Astrocyte of the spinal cord (primary cell): ENCODE data around the gene EXOC8.
"Not testable (repeated sequence)": the region's sequence is repeated elsewhere in the genome, so short reads cannot be mapped to it uniquely, and the experiment has no call there.

Experiments used
- DNase-seq: peaks from one replicate; pipeline ENCODE4 v3.0.0; 2011; ENCODE audit warnings: low read depth, low spot score
- H3K4me3 ChIP-seq: 2 replicates; pipeline ENCODE4 v1.5.1; 2011; ENCODE audit warnings: low read depth, mild to moderate bottlenecking, low read length, moderate library complexity
- in situ Hi-C: cut with HindIII; loops from 2 replicates; pipeline ENCODE4 v1.10.0; 2017; ENCODE audit warnings: low sequenced_read_pairs
- TF ChIP-seq, protein P1 (sequence below): IDR thresholded peaks from 2 replicates; pipeline ENCODE4 v1.5.1; 2012; ENCODE audit warnings: low read depth, mild to moderate bottlenecking, low read length, inconsistent platforms

EXOC8 gene

DNA sequence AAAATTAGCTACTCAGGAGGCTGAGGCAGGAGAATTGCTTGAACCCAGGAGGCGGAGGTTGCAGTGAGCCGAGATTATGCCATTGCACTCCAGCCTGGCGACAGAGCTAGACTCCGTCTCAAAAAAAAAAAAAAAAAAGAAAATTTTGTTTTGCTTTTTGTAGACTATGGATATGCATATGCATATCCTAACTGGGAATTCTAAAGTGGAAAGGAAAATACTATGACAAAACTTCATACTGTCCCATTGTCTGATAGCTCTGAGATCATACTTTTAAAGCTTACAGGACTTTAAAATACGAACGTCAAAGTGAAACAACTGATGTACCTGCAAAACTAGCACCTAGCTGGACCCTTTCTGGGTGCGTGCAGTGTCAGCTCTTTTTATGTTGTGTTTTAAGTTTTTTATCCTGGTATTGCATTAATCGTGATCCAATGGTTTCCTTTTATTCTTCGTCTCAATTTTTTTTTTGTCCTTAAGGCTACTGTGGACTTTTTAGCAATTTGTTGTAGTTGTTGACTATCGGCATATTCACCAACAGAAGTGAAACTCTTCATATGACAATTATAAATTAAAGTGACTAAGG is 19.6 kb upstream of the EXOC8 start:
- H3K4me3 ChIP-seq, result no peak overlapping the region
- in situ Hi-C loops, result no loop called here
- no peak for DNase-seq
- TF ChIP-seq, protein P1, sequence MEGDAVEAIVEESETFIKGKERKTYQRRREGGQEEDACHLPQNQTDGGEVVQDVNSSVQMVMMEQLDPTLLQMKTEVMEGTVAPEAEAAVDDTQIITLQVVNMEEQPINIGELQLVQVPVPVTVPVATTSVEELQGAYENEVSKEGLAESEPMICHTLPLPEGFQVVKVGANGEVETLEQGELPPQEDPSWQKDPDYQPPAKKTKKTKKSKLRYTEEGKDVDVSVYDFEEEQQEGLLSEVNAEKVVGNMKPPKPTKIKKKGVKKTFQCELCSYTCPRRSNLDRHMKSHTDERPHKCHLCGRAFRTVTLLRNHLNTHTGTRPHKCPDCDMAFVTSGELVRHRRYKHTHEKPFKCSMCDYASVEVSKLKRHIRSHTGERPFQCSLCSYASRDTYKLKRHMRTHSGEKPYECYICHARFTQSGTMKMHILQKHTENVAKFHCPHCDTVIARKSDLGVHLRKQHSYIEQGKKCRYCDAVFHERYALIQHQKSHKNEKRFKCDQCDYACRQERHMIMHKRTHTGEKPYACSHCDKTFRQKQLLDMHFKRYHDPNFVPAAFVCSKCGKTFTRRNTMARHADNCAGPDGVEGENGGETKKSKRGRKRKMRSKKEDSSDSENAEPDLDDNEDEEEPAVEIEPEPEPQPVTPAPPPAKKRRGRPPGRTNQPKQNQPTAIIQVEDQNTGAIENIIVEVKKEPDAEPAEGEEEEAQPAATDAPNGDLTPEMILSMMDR, result no peak

DNA sequence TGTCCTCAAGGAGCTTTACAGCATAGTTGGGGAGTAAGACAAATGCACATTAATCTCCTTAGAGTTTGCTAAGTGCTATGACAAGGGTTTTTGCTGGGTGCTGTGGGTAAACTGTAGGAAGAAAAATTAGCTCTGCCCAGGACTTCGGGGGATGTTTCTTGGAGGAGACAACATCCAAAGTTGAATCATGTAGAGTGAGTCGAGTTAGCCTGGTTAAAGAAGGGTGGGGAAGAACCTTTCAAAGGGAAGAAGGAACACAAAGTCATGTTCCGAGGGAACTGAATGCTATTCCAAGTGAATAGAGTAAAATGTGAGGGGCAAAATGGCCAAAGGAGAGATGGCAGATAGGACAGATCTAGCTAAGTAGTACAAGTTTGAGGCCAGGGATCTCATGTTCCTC is 17.5 kb upstream of the EXOC8 start:
- in situ Hi-C loops, result no loop called here
- DNase-seq, result no peak
- TF ChIP-seq, protein P1, result no peak

DNA sequence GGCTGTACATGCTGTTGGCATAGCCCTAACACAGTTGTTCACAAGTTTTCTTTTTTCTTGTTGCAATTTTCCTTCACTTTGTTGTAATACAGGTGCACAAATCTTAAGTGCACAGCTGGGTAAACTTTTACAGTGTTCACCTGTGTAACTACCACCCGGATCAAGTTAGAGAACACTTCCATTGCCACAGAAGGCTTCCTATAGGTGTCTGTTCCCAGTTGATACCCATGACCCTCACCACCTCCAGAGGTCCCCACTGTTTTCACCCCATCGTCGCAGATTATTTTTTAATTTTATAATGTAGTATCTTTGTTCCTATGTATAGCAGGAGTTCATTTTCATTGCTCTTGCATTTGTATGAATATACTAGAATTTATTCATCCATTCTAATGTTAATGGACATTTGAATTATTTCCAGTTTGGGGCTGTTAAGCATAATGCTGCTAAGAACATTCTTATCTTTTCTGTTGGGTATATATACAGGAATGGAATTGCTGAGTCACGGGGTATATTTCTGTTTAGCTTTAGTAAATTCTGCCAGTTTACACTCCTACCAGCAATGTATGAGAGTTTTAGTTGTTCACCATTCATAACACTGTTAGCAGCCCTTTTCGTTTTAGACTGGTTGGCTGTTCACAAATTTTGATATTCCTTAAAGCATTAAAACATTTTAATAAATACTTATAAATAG is 16.8 kb upstream of the EXOC8 start:
- TF ChIP-seq, protein P1, result no peak
- peak; percentile 12 for DNase-seq
- in situ Hi-C loops, result no loop called here
- H3K4me3 ChIP-seq, result no peak overlapping the region

More for the DNA sequence above, 17.5 kb upstream of the EXOC8 start:
- no peak overlapping the region for H3K4me3 ChIP-seq

DNA sequence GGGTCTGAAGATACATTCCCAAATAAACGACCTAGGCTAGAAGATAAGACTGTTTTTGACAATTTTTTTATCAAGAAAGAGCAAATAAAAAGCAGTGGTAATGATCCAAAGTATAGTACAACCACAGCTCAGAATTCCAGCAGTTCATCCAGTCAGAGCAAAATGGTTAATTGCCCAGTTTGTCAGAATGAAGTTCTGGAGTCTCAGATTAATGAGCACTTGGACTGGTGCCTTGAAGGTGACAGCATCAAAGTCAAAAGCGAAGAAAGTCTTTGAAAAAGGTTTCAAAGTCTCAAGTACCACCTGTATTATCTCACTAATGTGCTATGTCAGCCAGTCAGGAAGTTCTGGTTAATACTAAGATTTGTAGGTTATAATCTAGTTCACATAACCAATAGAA is 15.4 kb upstream of the EXOC8 start:
- in situ Hi-C loops, result no loop called here
- no peak overlapping the region for H3K4me3 ChIP-seq
- no peak for DNase-seq
- TF ChIP-seq, protein P1, result no peak

DNA sequence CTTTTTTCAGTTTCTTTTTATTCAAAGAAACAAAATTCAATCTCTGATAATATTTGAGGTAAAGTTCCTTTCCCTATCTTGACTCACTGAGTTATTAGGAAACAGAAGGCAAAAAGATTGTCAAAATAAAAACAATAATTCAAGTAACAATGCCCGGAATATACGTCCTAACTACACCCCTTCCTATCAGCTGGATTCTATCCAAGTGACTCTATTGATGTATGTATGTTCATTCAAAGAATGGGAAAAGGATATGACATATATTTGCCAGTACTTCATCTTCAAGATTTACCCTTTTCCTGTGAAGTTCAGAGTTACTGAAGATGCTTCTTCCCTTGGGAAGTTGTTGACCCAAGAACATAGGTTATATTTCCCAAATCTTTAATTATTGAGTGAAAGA is 14.2 kb upstream of the EXOC8 start:
- in situ Hi-C loops, result no loop called here
- TF ChIP-seq, protein P1, result no peak
- DNase-seq, result no peak
- H3K4me3 ChIP-seq, result no peak overlapping the region

DNA sequence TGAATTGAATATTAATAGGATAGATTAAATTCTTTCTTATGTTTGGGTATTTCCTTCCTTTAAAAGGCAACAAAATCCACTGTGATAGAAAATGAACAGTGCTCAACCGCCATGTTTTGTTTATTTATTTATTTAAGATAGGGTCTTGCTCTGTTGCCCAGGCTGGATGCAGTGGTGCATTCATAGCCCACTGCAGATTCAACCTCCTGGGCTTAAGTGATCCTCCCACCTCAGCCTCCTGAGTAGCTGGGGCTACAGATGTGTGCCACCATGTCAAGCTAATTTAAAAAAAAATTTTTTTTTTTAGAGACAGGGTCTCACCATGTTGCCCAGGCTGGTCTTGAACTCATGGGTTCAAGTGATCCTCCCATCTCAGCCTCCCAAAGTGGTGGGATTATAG is 11.2 kb upstream of the EXOC8 start:
- H3K4me3 ChIP-seq, DNase-seq, in situ Hi-C loops: not testable (repeated sequence)

DNA sequence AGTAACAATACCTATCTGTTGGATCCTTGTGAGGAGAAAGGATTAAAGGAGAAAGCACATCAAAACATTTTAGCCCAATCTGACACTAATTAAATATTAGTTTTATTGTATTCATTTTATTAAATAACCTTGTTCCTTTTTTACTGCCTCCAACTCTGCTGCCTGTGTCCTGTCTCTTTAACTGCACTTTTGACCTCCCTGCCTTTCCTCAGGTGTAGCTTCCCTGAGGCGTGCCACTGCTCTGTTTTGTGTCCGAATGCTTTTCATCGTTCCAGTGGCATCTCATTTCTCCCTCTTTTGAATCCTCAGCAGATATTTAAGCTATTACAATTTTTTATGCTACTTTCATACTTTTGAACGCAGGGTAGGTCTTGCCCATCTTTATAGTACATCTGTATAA is 10.8 kb upstream of the EXOC8 start:
- DNase-seq, result no peak
- no peak overlapping the region for H3K4me3 ChIP-seq
- in situ Hi-C loops, result no loop called here
- TF ChIP-seq, protein P1, result no peak
